HL-60/S4 treated with retinoic acid at 250 ng/mL for 4 days and 3 days (cell line): ENCODE measurements around the gene RAPGEF5.

Experiments
- in situ Hi-C: fragments of 300-500 bp; cut with MboI; formaldehyde crosslinking; loops from 2 replicates; pipeline ENCODE4 v1.7.0; 2022; ENCODE audit warnings: low sequenced_read_pairs

Gene RAPGEF5

DNA sequence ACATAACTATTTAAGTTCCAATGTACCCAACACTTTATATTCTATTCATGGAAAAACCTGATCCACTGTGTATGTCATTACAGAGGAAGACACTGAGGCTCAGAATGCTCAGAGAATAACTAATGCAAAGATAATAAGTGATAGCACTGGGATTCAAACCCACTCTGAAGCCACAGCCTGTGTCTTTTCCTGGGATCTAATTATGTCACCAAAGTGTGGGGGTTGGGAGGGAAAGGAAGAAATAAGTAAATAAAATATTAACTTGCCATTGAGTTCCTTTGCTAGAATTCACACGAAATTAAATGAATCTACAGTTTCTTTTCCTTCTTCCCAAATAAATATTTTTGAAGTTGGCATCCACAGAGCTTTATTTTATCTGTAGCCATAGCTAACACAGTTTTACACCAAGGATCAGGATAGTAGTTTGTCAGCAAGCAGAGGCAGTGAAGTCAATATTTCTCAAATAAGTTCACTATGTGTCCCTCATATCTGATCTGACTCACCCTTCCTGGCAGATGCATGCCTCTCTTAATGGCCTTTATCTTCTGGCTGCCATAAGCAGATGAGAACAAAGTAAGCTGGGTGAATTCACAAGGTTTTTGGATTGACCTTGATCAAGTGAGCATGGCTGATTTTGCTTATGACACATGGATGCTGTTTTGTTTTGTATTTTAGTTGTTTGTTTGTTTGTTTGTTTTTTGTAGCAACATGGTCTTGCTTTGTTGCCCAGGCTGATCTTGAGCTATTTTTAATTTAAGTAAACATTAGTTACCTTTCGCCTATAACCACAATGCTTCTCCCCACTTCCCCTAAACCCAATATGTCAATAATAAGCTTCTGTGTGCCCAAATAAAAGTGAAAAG lies 6.3 kb downstream of the RAPGEF5 start:
- in situ Hi-C loops, result no loop called here

DNA sequence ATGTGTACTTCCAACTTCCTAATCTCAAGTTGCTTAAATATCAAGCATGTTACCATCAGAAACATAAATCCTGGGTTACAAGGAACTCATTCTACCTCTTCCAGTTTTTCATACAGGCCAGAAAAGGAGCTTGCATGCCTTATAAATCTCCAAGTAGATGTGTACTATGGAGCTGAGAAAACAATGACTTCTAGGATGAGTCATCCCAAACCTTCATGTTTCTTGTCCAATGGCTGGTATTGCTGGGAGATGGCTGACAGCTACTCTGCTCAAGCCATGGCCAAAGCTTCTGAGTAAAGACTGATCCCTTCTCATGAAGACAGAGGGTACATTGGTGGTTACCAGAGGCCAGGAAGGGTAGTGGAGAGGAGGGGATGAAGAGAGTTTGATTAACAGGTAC lies 8.6 kb downstream of the RAPGEF5 start:
- in situ Hi-C loops, result no loop called here

DNA sequence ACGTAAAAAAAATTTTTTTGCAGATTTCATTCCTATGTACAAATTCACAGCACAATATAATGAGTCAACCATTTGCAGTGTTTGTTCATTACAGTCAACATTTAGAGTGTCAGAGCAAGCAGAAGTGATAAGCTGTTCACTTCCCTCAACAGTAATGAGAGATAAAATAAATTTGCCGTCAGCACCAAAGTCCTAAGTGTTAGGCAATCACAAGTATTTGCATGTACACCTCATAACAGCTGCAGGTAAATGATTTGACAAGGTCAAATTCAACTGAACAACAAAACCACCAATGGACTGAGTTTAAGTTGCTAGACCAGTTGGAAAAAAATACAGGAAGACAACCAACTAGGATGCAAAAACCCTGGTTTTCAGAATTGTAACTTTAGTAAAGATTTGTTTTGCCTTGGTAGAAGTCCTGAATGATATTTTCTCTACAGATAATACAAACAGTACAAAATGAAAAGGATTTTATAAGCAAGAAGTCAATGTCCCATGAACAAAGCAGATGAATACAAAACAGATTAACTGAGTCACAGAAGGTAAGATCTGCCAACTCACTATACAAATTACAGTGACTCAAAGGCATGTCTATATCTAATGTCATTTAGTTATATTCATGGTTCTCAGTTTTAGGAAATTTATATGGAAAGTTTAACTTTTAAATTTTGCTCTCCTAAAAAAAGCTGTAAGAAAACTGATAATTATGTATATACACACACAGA lies 10.4 kb downstream of the RAPGEF5 start:
- in situ Hi-C loops, result no loop called here

DNA sequence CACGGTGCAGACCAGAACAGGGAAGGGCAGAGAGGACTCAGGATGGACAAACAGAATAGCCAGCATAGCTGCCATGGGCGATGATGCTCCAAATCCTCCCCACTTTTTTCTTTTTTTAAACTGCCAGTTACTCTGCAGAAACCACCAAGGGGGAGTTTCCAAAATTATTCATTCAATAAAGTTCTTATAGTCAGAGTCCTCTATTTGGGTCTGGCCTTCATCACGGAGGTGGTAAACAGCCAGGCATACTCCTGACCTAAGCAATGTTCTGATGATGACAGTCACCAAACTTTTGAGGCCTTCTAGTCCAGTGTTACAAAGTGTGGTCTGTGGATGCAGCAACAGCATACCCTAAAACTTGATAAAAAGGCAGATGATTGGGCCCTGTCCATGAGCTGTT lies 12.3 kb downstream of the RAPGEF5 start:
- in situ Hi-C loops, result no loop called here

DNA sequence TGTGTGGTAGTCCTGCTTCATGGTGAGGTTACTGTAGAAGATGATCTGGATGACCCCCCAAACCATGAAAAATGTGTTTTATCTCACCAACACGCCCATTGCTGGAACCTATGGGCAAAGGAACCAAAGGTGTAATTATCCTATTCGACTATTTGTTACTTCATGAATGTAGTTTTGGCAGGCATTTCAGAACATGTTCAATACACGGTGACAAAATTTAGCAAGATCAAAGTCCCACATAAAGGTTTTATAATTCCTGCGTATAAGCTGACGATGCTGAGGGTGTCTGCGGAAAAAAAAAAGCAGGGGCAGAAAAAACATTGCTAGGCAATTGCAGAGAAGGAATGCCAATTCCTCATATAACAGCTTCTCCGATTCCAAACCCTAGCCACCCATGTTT lies 13.3 kb downstream of the RAPGEF5 start:
- in situ Hi-C loops, result no loop called here

DNA sequence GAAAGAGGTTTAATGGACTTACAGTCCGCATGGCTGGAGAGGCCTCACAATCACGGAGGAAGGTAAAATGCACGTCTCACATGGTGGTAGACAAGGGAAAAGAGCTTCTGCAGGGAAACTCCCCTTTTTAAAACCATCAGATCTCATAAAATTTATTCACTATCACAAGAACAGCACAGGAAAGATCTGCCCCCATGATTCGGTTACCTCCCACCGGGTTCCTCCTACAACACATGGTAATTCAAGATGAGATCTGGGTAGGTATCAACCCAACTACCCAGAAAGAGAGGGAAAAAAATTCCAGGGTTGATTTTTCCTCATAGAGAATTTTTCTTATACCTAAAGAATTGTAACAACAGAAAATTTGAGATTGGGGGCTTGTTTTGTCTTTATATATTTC lies 13.9 kb downstream of the RAPGEF5 start:
- in situ Hi-C loops, result no loop called here

DNA sequence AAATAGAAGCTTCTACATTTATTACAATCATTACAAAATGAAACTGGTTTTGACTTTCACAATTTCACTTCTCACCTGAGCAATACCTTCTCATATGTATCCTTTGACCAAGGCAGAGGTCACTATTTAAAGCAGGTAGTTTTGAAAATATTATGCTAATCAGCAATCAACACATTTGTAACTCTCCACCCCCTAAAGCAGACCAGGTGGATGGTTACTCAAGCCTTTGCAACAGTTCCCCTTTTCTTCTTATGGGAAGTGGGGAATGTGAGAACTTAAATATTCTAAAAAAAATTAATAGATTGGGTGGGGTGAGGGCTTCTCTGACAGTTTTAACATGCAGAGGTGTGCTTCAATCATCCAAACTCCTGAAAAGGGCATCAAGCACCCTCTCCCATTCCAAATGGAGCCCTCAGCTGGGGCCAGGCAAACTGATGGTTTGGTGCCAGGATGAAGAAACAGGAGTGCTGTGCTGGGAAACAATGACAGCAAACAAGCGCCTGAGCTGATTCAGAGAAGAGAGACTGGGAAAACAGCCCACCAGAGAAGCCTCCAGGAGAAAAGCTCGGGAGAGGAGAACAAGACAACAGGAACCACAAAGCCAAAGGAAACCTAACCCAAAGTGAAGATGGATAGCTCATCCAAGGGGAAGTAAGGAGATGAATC lies 17.1 kb downstream of the RAPGEF5 start:
- in situ Hi-C loops, result no loop called here

DNA sequence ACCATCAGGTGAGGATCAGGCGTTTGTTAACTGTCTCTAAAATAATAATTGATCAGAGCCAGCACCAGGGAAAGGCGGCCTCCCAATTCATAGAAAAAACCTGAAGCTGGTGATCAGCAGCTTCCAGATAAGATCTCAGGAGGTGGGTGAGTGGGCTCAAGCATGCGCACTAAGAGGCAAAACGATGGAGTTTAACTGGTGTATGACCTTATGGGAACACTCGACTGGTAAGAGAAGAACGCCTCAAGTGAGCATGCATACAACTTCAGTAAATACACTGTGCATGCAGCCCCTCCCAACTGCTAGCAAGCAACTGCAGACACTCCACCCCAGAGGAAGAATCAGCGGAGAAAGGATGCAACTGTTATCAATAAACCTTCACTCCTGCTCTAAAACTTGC lies 18.1 kb downstream of the RAPGEF5 start:
- in situ Hi-C loops, result no loop called here

DNA sequence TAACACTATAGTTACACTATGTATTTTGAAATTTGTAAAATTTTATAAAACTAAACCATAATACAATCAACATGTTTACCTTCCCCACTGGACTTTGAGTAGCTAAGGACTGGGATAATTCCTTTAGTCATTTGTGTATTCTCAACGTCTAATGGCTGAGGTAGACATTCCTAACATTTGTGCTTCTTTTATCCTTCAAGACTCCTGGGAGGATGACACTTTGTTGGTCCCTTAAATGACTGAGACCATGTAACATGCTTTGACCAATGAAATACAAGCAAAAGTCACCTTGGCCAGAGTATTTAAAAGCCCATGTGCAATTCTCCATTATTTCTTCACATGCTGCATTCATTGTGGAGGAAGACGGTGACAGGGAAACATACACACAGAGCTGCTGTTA lies 18.5 kb downstream of the RAPGEF5 start:
- in situ Hi-C loops, result no loop called here

DNA sequence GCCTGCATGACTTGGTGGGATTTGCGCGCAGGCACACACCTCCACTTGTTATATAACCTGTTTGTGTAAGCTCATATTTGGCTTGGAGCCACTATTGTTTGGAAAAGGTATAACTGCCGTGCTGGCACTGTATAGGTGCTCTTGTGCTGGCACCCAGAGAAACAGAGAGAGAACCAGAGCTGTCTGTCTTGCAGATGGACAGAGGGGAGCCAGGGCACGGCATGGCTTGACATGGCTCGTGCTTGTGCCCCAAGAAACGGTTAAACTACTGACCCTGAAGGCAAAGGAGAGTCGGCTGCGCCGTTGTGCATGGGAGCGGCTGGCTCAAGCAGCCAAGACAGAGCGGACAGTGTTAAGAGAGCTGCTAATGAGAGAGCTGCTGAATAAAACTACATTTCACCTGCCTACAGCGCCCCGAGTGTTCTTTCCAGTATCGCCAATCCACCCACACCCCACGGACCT lies 23.2 kb downstream of the RAPGEF5 start:
- in situ Hi-C loops, result no loop called here

DNA sequence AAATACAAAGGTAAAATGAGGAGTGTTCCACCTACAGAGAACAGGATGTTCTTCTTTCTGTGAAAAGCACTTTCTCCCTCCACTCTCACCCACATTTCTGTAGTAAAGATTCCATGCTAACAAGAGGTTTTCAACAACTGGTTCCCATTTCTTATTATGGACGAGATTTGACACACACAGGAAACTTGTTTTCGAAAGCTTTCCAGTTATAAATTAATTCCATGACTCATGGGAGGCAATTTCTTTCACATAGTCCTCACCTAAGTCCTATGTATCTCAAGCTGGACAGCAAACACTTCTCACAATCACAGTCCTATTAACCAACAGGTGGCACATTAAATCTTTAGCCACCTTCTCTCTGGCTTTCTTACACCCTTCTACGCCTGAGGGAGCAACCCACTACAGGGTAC lies 24.5 kb downstream of the RAPGEF5 start:
- in situ Hi-C loops, result no loop called here

DNA sequence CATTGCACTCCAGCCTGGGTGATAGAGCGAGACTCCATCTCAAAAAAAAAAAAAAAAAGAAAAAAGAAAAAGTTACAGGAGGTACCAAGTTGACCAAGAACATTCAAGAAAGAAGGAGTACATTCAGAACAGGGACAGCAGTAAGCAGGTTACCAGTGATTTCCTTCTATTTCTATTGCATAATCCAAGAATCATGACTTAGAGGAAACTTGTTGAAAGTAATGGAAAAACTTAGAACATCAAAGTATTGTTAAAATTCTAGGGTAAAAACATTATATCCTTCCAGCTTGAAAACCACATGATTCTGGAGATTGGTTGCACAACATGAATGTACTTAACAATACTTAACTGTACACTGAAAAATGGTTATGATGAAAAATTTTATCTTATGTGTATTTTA lies 25.2 kb downstream of the RAPGEF5 start:
- in situ Hi-C loops, result no loop called here

DNA sequence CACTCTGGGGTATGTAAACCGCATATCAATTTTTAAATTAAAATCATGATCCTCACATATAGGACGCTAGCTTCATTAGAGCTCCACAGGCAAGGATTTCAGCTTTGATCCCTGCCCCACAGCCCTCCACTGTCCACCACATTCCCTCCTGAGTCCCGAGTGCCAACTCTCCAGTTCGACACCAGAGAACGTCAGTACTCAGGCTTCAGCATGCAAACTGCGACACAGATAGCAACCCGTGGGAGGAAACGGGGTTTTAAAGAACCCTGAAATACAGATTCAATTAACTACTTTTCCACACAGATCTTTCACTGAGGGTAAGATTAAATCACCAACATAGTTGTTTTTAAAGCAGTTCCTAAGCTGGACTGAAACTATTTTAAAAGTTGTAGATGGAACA lies 26.1 kb downstream of the RAPGEF5 start:
- in situ Hi-C loops, result no loop called here

DNA sequence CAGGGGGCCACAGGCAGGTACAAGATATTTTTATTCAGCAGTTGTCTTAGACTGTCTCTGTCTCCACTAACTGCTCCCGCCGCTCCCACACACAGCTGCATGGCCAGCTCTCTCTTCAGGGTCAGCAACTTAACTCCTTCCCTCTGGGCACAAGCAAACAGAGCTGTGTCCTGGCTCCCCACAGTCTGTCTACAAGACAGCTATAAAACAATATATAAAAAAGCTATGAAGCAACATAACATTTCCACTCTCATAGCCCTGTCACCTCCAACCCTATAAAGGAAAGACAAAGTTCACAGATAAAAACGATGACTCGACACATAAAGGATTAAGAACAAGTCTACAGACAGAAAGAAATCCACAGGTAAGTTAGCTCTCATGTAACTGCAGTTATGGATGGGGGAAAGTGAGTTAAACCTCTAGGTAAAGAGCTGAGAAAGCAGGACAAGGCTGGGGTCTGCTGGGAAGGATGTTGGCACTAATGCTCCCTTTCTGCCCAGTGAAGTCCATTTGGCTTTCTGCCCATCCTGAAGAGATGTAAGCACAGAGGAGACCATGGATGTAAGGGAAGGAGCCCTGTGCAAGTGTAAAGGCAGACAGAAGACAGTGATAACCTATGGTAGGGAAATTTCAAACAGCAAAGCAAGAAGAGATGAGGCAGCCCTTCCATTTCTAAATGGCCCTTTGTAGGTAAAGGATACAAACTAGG lies 27.0 kb downstream of the RAPGEF5 start:
- in situ Hi-C loops, result no loop called here

DNA sequence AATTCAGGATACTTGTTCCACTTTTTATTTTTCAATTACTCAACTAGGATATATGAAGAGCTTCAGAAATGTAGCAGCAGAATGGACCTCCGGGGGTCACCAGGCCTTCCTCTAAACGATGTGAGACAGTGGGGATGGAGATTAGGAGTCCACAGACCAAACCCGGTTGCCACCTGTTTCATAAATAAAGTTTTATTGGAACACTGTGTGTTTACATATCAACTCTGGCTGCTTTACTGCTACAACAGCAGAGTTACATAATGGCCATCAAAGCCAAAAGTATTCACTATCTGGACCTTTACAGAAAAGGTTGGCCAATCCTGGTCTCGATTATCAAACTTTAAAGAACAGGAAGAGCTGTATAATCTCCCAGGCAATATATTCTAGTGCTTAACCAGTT lies 30.8 kb downstream of the RAPGEF5 start:
- in situ Hi-C loops, result no loop called here

DNA sequence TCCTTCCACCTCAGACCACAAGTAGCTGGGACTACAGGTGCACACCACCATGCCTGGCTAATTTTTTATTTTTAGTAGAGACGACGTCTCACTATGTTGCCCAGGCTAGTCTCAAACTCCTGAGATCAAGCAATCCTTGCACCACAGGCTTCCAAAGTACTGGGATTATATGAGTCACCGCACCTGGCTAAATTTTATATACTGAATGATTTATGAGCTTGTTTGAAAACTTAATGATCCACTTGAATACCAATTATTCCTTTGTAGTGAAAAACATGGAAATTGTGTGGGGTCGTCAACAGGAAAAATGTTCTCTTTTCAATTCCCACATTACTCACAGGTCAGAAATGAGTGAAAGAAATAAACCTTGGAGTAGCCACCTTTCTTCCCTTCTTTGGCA lies 31.3 kb downstream of the RAPGEF5 start:
- in situ Hi-C loops, result no loop called here

DNA sequence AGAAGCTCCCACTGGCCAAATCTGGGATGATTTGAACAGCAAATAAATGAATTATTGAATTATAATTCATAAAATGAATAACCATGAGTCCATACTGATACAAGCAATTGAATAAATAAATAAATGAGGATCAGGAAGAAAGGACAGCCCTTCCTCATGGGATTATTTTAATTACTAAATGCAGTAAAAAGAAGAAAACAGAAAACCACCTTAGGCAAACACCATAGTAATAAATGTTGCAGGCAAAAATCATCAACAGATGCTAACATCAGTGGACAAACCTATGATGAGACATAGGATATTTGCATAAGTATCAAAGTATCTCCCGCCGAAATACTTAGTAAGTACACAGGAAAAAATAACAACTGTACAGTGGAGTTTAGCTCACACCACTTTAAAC lies 33.2 kb downstream of the RAPGEF5 start:
- in situ Hi-C loops, result no loop called here

DNA sequence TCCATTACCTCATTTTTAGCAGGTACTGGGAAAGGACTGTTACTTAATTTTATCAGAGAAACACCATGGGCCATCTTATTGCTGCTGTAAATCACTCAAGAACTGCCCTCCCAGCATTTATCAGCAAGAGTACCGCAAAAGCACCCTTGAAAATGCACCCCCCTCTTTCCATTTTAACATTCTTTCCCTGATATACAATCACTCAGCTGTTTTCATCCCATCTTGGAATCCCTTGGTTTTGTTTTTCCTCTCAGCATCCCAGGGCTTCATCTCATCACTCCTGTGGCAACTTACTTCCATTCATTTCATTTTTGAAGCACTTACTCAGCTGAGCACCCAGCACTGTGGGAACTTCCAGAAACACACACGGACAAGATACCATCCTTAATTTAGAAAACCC lies 36.5 kb downstream of the RAPGEF5 start:
- in situ Hi-C loops, result no loop called here

DNA sequence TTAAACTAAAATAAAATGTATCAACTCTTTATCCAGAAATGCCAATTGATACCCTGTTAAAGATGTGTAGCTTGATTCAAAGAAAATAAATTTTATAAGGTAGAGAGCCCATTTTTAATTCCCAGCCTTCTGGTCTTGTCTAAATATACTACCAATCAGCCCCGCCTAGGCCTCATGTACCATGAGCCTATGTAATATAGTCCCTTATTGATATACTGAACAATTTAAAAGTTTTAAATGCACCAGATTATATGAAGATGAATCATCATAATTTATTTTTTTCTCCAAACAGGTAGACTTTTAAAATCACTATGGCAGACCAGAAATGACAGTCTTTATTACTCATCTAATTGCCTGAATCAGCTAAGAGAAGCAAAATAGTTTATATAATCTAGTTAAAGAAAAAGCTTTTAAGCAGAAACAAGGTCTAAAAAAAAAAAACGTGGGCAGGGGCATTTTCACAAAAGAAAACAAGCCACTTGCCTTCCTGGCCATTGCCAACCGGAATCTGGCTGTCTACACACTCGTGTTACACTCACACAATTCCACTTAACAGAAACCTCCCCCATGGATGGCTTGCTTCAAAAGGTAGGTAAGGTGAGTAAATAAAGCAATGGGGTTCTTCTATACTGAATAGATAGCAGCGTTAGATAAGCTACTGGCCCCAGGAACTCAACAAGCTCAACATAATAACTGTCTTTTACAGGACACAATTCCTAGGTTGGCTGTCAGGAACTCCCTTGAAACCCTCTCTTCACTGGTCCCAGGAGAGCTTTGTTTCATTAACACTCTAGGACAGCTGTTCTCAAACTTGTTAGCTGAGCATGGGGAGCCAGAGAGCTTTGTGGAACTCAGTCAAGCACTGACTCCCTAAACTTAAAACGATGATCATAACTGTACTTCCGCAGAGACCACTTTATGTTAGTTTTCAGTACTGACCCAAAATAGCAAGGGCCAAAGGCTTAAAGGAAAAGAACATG lies 37.2 kb downstream of the RAPGEF5 start:
- in situ Hi-C loops, result no loop called here

DNA sequence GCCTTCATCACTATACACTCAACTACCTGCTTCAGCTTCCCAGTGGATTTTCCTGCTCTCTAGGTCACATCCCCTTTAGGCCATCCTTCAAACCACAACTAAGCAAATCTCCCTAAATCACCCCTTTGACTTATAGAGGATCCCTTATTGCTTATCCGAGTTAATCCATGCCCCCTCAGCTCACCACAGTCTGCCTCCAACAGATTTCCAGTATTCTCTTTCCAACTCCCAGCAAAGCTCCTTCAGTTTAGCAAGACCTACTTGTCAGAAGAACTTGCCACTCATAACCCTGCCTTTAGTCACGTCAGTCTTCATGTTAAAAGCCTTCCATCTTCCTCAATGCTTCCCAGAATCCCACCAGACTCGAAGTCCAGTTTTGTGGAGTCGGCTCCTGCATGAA lies 38.6 kb downstream of the RAPGEF5 start:
- in situ Hi-C loops, result no loop called here
